H9 (cell line): ENCODE measurements around the gene KCNIP1. TPM values are rescaled to one million over a fixed set of nuclear protein-coding genes. Genes with fewer than 3 reads are reported as not detected.

Source experiments
- DNase-seq: peaks from one replicate; pipeline ENCODE4 v3.0.0-alpha.2; 2017
- H2AFZ ChIP-seq: one replicate; pipeline ENCODE4 v1.6.1; 2013; ENCODE audit warnings: mild to moderate bottlenecking, low read length, control low read depth, moderate library complexity
- H2AK5ac ChIP-seq: 2 replicates; pipeline ENCODE4 v1.6.1; 2013; ENCODE audit warnings: low read length, control low read depth, mixed read lengths; ENCODE audit not compliant: insufficient read length
- H2BK120ac ChIP-seq: one replicate; pipeline ENCODE4 v1.6.1; 2013; ENCODE audit warnings: low read depth, mild to moderate bottlenecking, low read length, control low read depth, inconsistent platforms; ENCODE audit not compliant: poor library complexity, severe bottlenecking
- H2BK12ac ChIP-seq: 2 replicates; pipeline ENCODE4 v1.6.1; 2013; ENCODE audit warnings: low read length, control low read depth, mixed read lengths, low read depth; ENCODE audit not compliant: insufficient read length
- H2BK15ac ChIP-seq: 2 replicates; pipeline ENCODE4 v1.6.1; 2013; ENCODE audit warnings: low read depth, low read length, control low read depth
- H2BK20ac ChIP-seq: one replicate; pipeline ENCODE4 v1.6.1; 2013; ENCODE audit warnings: low read depth, mild to moderate bottlenecking, low read length, control low read depth, inconsistent platforms; ENCODE audit not compliant: poor library complexity, severe bottlenecking
- H2BK5ac ChIP-seq: 2 replicates; pipeline ENCODE4 v1.6.1; 2013; ENCODE audit warnings: low read length, control low read depth, mixed read lengths; ENCODE audit not compliant: insufficient read length
- H3K14ac ChIP-seq: 2 replicates; pipeline ENCODE4 v1.6.1; 2013; ENCODE audit warnings: low read length, control low read depth; ENCODE audit not compliant: insufficient read depth
- H3K18ac ChIP-seq: 2 replicates; pipeline ENCODE4 v1.6.1; 2013; ENCODE audit warnings: low read depth, mild to moderate bottlenecking, mixed read lengths, low read length, control low read depth; ENCODE audit not compliant: insufficient read length
- H3K23ac ChIP-seq: 2 replicates; pipeline ENCODE4 v1.6.1; 2013; ENCODE audit warnings: low read length, control low read depth, mixed read lengths, low read depth; ENCODE audit not compliant: insufficient read length
- H3K23me2 ChIP-seq: 2 replicates; pipeline ENCODE4 v1.6.1; 2013; ENCODE audit warnings: low read depth, mild to moderate bottlenecking, mixed read lengths, low read length, control low read depth; ENCODE audit not compliant: insufficient read length, poor library complexity, severe bottlenecking
- H3K27ac ChIP-seq: 2 replicates; pipeline ENCODE4 v1.5.1; 2013; ENCODE audit warnings: low read length, control low read depth, mixed read lengths, low read depth; ENCODE audit not compliant: insufficient read length
- H3K27me3 ChIP-seq: 2 replicates; pipeline ENCODE4 v1.6.1; 2013; ENCODE audit warnings: low read length, control low read depth, inconsistent platforms; ENCODE audit not compliant: insufficient read depth
- H3K4ac ChIP-seq: 2 replicates; pipeline ENCODE4 v1.6.1; 2013; ENCODE audit warnings: low read depth, mild to moderate bottlenecking, control low read depth, inconsistent platforms, low read length, moderate library complexity
- H3K4me1 ChIP-seq: 2 replicates; pipeline ENCODE4 v1.6.1; 2013; ENCODE audit warnings: low read length, control low read depth, inconsistent platforms; ENCODE audit not compliant: insufficient read depth
- H3K4me2 ChIP-seq: 2 replicates; pipeline ENCODE4 v1.6.1; 2013; ENCODE audit warnings: low read length, control low read depth, mixed read lengths; ENCODE audit not compliant: insufficient read length, insufficient read depth
- H3K56ac ChIP-seq: 2 replicates; pipeline ENCODE4 v1.6.1; 2013; ENCODE audit warnings: low read depth, mild to moderate bottlenecking, mixed read lengths, low read length, control low read depth; ENCODE audit not compliant: insufficient read length
- H3K79me1 ChIP-seq: 2 replicates; pipeline ENCODE4 v1.6.1; 2013; ENCODE audit warnings: low read depth, mild to moderate bottlenecking, moderate library complexity, low read length, control low read depth, inconsistent platforms; ENCODE audit not compliant: insufficient read depth, poor library complexity, severe bottlenecking
- H3K79me2 ChIP-seq: 2 replicates; pipeline ENCODE4 v1.6.1; 2013; ENCODE audit warnings: low read length, control low read depth, inconsistent platforms; ENCODE audit not compliant: insufficient read depth
- H3K9ac ChIP-seq: 2 replicates; pipeline ENCODE4 v1.6.1; 2013; ENCODE audit warnings: low read length, control low read depth, mixed read lengths; ENCODE audit not compliant: insufficient read length; ENCODE audit errors: extremely low read depth
- H3K9me3 ChIP-seq: one replicate; pipeline ENCODE4 v1.6.1; 2013; ENCODE audit warnings: low read depth, low read length, inconsistent platforms; ENCODE audit not compliant: control insufficient read depth
- H3T11ph ChIP-seq: one replicate; pipeline ENCODE4 v1.6.1; 2013; ENCODE audit warnings: mild to moderate bottlenecking, low read length, control low read depth, inconsistent platforms
- H4K20me1 ChIP-seq: one replicate; pipeline ENCODE4 v1.6.1; 2013; ENCODE audit not compliant: control insufficient read depth, insufficient read length, insufficient read depth
- H4K5ac ChIP-seq: 2 replicates; pipeline ENCODE4 v1.6.1; 2013; ENCODE audit warnings: low read depth, mild to moderate bottlenecking, mixed read lengths, low read length, control low read depth; ENCODE audit not compliant: insufficient read length
- H4K8ac ChIP-seq: replicated peaks from 2 replicates; pipeline ENCODE4 v1.6.1; 2013; ENCODE audit warnings: low read length, control low read depth, mixed read lengths, low read depth; ENCODE audit not compliant: insufficient read length
- H4K91ac ChIP-seq: 2 replicates; pipeline ENCODE4 v1.6.1; 2013; ENCODE audit warnings: low read depth, mild to moderate bottlenecking, moderate library complexity, mixed read lengths, low read length, control low read depth; ENCODE audit not compliant: insufficient read length
- H3K27ac Mint-ChIP-seq, 3 experiments: 2 replicates in 2 of 3; 3 replicates in 1 of 3; pipeline ENCODE4 v1.8.0; 2020 to 2021; ENCODE audit warnings: mixed read lengths in 3 of 3, mild to moderate bottlenecking in 1 of 3, moderate library complexity in 1 of 3
- H3K27me3 Mint-ChIP-seq: 2 replicates; pipeline ENCODE4 v1.8.0; 2021; ENCODE audit warnings: low read depth, mild to moderate bottlenecking, moderate library complexity, mixed read lengths
- H3K36me3 Mint-ChIP-seq, 3 experiments: 2 replicates in 2 of 3; 3 replicates in 1 of 3; pipeline ENCODE4 v1.8.0; 2020 to 2021; ENCODE audit warnings: low read depth in 3 of 3, mixed read lengths in 3 of 3; ENCODE audit not compliant: insufficient read depth in 1 of 3
- H3K4me1 Mint-ChIP-seq, 2 experiments: 2 replicates each; pipeline ENCODE4 v1.8.0; 2020; ENCODE audit warnings: mixed read lengths in 2 of 2
- H3K4me3 Mint-ChIP-seq, 2 experiments: 2 replicates in 1 of 2; 3 replicates in 1 of 2; pipeline ENCODE4 v1.8.0; 2020 to 2021; ENCODE audit warnings: mild to moderate bottlenecking in 2 of 2, mixed read lengths in 2 of 2, moderate library complexity in 1 of 2
- H3K9me3 Mint-ChIP-seq, 2 experiments: 2 replicates in 1 of 2; 3 replicates in 1 of 2; pipeline ENCODE4 v1.8.0; 2020; ENCODE audit warnings: mild to moderate bottlenecking in 2 of 2, mixed read lengths in 2 of 2, moderate library complexity in 1 of 2
- WGBS: extraction: QIAGEN DNeasy Blood & Tissue Kit; methylation state at CpG from one replicate; pipeline ENCODE4 v1.1.7; 2013; ENCODE audit warnings: missing lambda C conversion rate, low lambda C conversion rate, mixed read lengths; ENCODE audit not compliant: insufficient read length; ENCODE audit errors: extremely low coverage; 5-methylcytosine and 5-hydroxymethylcytosine counted together
- total RNA-seq: library from RNA; stranded (reverse); gene quantifications from 2 replicates; pipeline ENCODE4 v1.2.1, GENCODE V29; 2021
- TF ChIP-seq, protein P1 (sequence below): fragments of 200-600 bp; sonication (generic); conservative IDR thresholded peaks from 3 replicates; pipeline ENCODE4 v1.8.0; 2021; ENCODE audit warnings: antibody characterized with exemption, mild to moderate bottlenecking

KCNIP1 gene
- total RNA-seq, 1 experiment from 2014 or later = 0.63 TPM

DNA sequence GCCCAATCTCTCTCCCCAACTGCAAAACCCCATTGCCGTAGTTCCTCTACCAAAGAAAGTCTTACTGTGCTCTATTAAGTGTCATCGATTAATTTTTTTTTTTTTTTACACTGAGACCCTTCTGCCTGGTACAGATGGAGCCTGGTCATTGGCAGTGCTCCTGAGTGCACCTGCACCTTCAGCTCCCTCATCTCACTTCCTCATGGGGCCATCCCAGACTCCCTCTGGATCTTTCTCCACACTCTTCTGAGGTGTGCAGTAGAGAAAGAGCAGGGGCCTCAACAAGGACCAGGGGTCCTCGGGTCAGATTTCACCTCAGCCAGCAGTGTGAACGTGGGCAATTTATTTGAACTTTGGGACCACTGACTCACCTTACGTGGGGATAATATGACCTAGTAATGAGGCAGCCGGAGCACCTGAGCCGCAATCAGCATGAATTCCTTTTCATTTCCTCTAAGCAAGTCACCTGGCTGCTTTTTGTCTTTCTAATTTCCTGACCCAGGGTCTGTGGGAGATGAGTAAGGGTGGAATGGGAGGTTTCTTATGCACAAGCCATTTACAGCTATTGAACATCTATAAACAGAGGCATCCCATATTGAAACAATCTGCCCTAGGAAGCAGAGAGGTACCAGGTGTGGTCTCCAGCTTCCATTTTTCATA is 257.4 kb downstream of the KCNIP1 start:
- Histone ChIP-seq H4K8ac (no peak overlapping the region), H3K18ac (peak overlapping the region; percentile 75), H4K20me1 (no peaks in the 10 kb centered on the region), H2BK12ac (peak overlapping the region; percentile 36), H3K14ac (no peak overlapping the region; the same call in 1 of the 2 replicates), H3K9ac (peak overlapping the region; percentile 44), H3K79me1 (no peaks in the 10 kb centered on the region), H4K5ac (peak overlapping the region; percentile 96), H3K4ac (peak overlapping the region; percentile 24; the same call in 1 of the 2 replicates), H2BK20ac (no peak overlapping the region), H4K91ac (peak overlapping the region; percentile 95), H3K9me3 (no peaks in the 10 kb centered on the region), H3K23me2 (no peaks in the 10 kb centered on the region), H3K56ac (peak overlapping the region; percentile 27), H2AFZ (no peak overlapping the region), H2BK5ac (peak overlapping the region; percentile 64), H3K79me2 (no peaks in the 10 kb centered on the region), H3T11ph (peak overlapping the region; percentile 12), H3K4me1 (peaks cover 9% of the 10 kb centered on the region), H3K27me3 (no peaks in the 10 kb centered on the region), H3K27ac (peak overlapping the region; percentile 96), H2AK5ac (no peak overlapping the region), H2BK15ac (no peak overlapping the region), H3K23ac (no peak overlapping the region), H3K4me2 (peak overlapping the region; percentile 38), H2BK120ac (peak overlapping the region; percentile 99)
- Mint-ChIP-seq H3K36me3 (peaks cover 0 to 7% (median 3%) of the 10 kb centered on the region in 3 experiments; a peak in 3 of 7 replicates), H3K4me3 (peak overlapping the region; percentile 33 to 61; a peak in 4 of 5 replicates), H3K27me3 (no peaks in the 10 kb centered on the region), H3K9me3 (peaks cover 0 to 2% of the 10 kb centered on the region in 2 experiments; a peak in 2 of 5 replicates), H3K27ac (no peak overlapping the region; a peak in 2 of 7 replicates), H3K4me1 (peaks cover 23 to 28% of the 10 kb centered on the region in 2 experiments)
- DNase-seq = peak; percentile 83
- TF ChIP-seq, protein P1, sequence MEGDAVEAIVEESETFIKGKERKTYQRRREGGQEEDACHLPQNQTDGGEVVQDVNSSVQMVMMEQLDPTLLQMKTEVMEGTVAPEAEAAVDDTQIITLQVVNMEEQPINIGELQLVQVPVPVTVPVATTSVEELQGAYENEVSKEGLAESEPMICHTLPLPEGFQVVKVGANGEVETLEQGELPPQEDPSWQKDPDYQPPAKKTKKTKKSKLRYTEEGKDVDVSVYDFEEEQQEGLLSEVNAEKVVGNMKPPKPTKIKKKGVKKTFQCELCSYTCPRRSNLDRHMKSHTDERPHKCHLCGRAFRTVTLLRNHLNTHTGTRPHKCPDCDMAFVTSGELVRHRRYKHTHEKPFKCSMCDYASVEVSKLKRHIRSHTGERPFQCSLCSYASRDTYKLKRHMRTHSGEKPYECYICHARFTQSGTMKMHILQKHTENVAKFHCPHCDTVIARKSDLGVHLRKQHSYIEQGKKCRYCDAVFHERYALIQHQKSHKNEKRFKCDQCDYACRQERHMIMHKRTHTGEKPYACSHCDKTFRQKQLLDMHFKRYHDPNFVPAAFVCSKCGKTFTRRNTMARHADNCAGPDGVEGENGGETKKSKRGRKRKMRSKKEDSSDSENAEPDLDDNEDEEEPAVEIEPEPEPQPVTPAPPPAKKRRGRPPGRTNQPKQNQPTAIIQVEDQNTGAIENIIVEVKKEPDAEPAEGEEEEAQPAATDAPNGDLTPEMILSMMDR = no peak
- WGBS = no CpG with 5 or more reads among the region's 7 CpGs
